WTC11 (cell line): Measurements from ENCODE around the gene ENTPD6. TPM values are rescaled to one million over a fixed set of nuclear protein-coding genes. Genes with fewer than 3 reads are reported as not detected.

Experiments
- ATAC-seq: fragments of 200-7000 bp; cut with Tn5 transposase; 2 replicates; pipeline ENCODE4 v1.10.0; 2021; ENCODE audit warnings: mild to moderate bottlenecking, moderate library complexity
- CTCF ChIA-PET: fragments of 300-600 bp; sonication (Branson Sonifier 250); formaldehyde crosslinking; loops from one replicate; lab custom pipeline; 2021; ENCODE audit warnings: antibody characterized with exemption; lab: Charles Lee
- POLR2A ChIA-PET: fragments of 350-600 bp; sonication (Branson Sonifier 250); formaldehyde crosslinking; loops from one replicate; lab custom pipeline; 2021; ENCODE audit warnings: antibody characterized with exemption; lab: Charles Lee
- DNase-seq: peaks from one replicate; pipeline ENCODE4 v3.0.0; 2021; ENCODE audit warnings: low spot score
- H3K27ac Mint-ChIP-seq: 2 replicates; pipeline ENCODE4 v1.8.0; 2021; ENCODE audit warnings: mixed read lengths
- H3K27me3 Mint-ChIP-seq: 2 replicates; pipeline ENCODE4 v1.8.0; 2021; ENCODE audit warnings: low read depth, mild to moderate bottlenecking, moderate library complexity, mixed read lengths
- H3K36me3 Mint-ChIP-seq: 2 replicates; pipeline ENCODE4 v1.8.0; 2021; ENCODE audit warnings: mixed read lengths
- H3K4me1 Mint-ChIP-seq: 2 replicates; pipeline ENCODE4 v1.8.0; 2022; ENCODE audit warnings: mixed read lengths
- H3K4me3 Mint-ChIP-seq: 2 replicates; pipeline ENCODE4 v1.8.0; 2021; ENCODE audit warnings: mild to moderate bottlenecking, moderate library complexity, mixed read lengths
- H3K9me3 Mint-ChIP-seq: 2 replicates; pipeline ENCODE4 v1.8.0; 2021; ENCODE audit warnings: mixed read lengths
- CDX4 ChIP-seq: fragments of 250-450 bp; sonication (Bioruptor Pico); IDR thresholded peaks from 2 replicates; pipeline ENCODE4 v1.9.0; 2021; ENCODE audit warnings: moderate library complexity, mild to moderate bottlenecking, inconsistent platforms, borderline replicate concordance
- CREB1 ChIP-seq: sonication (generic); formaldehyde crosslinking; IDR thresholded peaks from 2 replicates; pipeline ENCODE4 v1.8.0; 2023; ENCODE audit warnings: mild to moderate bottlenecking, missing genetic modification reagents
- CREM ChIP-seq: sonication (generic); formaldehyde crosslinking; IDR thresholded peaks from 2 replicates; pipeline ENCODE4 v1.8.1; 2022; ENCODE audit warnings: mild to moderate bottlenecking, missing genetic modification reagents, moderate library complexity
- E2F4 ChIP-seq: sonication (generic); formaldehyde crosslinking; IDR thresholded peaks from 2 replicates; pipeline ENCODE4 v1.8.1; 2022; ENCODE audit warnings: low read depth, mild to moderate bottlenecking, moderate library complexity, missing genetic modification reagents, borderline replicate concordance
- FOXP1 ChIP-seq: sonication (generic); formaldehyde crosslinking; IDR thresholded peaks from 2 replicates; pipeline ENCODE4 v1.8.0; 2022; ENCODE audit warnings: missing genetic modification reagents, mild to moderate bottlenecking, moderate library complexity, borderline replicate concordance
- MXD4 ChIP-seq: fragments of 250-450 bp; sonication (Bioruptor Pico); IDR thresholded peaks from 2 replicates; pipeline ENCODE4 v1.8.0; 2021; ENCODE audit warnings: mild to moderate bottlenecking, moderate library complexity, borderline replicate concordance
- NFYB ChIP-seq: sonication (generic); formaldehyde crosslinking; conservative IDR thresholded peaks from 2 replicates; pipeline ENCODE4 v1.8.0; 2022; ENCODE audit warnings: low read depth, missing genetic modification reagents
- RELA ChIP-seq: sonication (generic); formaldehyde crosslinking; IDR thresholded peaks from 2 replicates; pipeline ENCODE4 v1.8.1; 2022; ENCODE audit warnings: missing genetic modification reagents, mild to moderate bottlenecking, borderline replicate concordance
- SOX15 ChIP-seq: fragments of 250-450 bp; sonication (Bioruptor Pico); IDR thresholded peaks from 2 replicates; pipeline ENCODE4 v1.9.0; 2021; ENCODE audit warnings: mild to moderate bottlenecking
- SP1 ChIP-seq: sonication (generic); formaldehyde crosslinking; conservative IDR thresholded peaks from 2 replicates; pipeline ENCODE4 v1.8.1; 2022; ENCODE audit warnings: missing genetic modification reagents
- STAT6 ChIP-seq: sonication (generic); formaldehyde crosslinking; conservative IDR thresholded peaks from 2 replicates; pipeline ENCODE4 v1.8.1; 2023; ENCODE audit warnings: mild to moderate bottlenecking, low read depth, missing genetic modification reagents, moderate library complexity
- USF1 ChIP-seq: sonication (generic); formaldehyde crosslinking; IDR thresholded peaks from 2 replicates; pipeline ENCODE4 v1.8.0; 2022; ENCODE audit warnings: mild to moderate bottlenecking, missing genetic modification reagents
- USF2 ChIP-seq: sonication (generic); formaldehyde crosslinking; IDR thresholded peaks from 2 replicates; pipeline ENCODE4 v1.8.1; 2023; ENCODE audit warnings: mild to moderate bottlenecking, missing genetic modification reagents, moderate library complexity
- ZNF121 ChIP-seq: sonication (generic); formaldehyde crosslinking; IDR thresholded peaks from 2 replicates; pipeline ENCODE4 v1.8.0; 2023; ENCODE audit warnings: missing genetic modification reagents
- ZNF317 ChIP-seq: sonication (generic); formaldehyde crosslinking; IDR thresholded peaks from 2 replicates; pipeline ENCODE4 v1.8.1; 2023; ENCODE audit warnings: low read depth, mild to moderate bottlenecking, moderate library complexity, missing genetic modification reagents, borderline replicate concordance
- ZNF416 ChIP-seq: fragments of 250-450 bp; sonication (Bioruptor Pico); IDR thresholded peaks from 2 replicates; pipeline ENCODE4 v1.9.0; 2021; ENCODE audit warnings: mild to moderate bottlenecking, inconsistent platforms
- ZNF423 ChIP-seq: fragments of 250-450 bp; sonication (Bioruptor Pico); IDR thresholded peaks from 2 replicates; pipeline ENCODE4 v2.1.2; 2022; ENCODE audit warnings: mild to moderate bottlenecking, moderate library complexity
- ZNF425 ChIP-seq: fragments of 250-450 bp; sonication (Bioruptor Pico); conservative IDR thresholded peaks from 2 replicates; pipeline ENCODE4 v1.9.0; 2021; ENCODE audit warnings: mild to moderate bottlenecking
- total RNA-seq: library from RNA; stranded (reverse); gene quantifications from 3 replicates; pipeline ENCODE4 v1.2.3, GENCODE V29; 2021
- TF ChIP-seq, protein P1 (sequence below): sonication (generic); formaldehyde crosslinking; IDR thresholded peaks from 2 replicates; pipeline ENCODE4 v1.8.0; 2023; ENCODE audit warnings: mild to moderate bottlenecking, missing genetic modification reagents
- TF ChIP-seq, protein P2 (sequence below): fragments of 250-450 bp; sonication (Bioruptor Pico); IDR thresholded peaks from 2 replicates; pipeline ENCODE4 v2.1.2; 2022; ENCODE audit warnings: mild to moderate bottlenecking, moderate library complexity

The ENTPD6 gene
- total RNA-seq, 1 experiment from 2014 or later, result 56.9 TPM

DNA sequence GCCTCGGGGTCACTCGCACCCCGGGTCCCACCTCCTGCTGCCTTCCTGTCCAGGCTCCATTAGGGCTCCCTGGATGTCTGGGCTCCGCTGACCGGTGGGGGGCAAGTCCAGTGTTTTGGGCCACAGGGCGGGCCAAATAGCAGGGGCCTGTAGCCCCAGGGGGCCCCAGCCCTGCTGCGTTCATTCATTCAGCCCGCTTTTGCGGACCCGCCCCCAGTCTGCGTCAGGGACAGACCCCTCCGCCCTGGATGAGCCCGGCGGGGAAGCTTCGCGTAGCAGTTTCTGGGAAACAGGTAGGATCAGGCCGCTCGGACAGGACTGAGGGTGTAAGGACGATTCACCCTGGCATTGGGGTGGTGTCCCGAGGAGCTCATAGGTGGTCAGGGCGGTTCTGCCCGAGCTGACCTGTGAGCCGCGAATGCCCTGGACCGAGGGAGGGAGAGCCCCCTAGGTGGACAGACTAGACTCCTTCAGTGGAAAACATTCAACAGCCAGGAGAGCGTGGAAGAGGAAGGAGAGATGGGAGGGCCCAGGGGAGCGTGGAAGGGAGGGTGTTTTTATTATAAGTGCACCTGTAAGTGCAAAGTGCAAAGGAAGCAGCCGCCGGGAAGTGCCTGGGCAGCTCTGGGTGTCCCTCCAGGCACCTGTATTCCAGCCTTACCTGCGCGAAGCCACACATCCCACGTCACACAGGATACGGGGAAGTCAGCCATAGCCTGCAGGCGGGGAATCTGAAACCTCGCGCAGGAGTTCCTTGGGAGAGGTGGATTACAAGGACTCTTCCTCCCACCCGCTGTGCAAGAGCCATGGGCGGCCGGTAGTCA lies 662 bp downstream of the ENTPD6 start (continued):
- TF ChIP-seq FOXP1 (CRISPR knock-in tag) (no peak), CREB1 (CRISPR knock-in tag) (no peak), STAT6 (CRISPR knock-in tag) (no peak), MXD4 (no peak), SOX15 (CRISPR knock-in tag) (no peak), CREM (CRISPR knock-in tag) (no peak), ZNF317 (0 out of 2 replicates have a peak, but pooled peaks have one; percentile 15), ZNF423 (CRISPR knock-in tag) (peak; percentile 75), NFYB (CRISPR knock-in tag) (no peak), SP1 (CRISPR knock-in tag) (peak; percentile 49; the same call in 1 of the 2 replicates)
- TF ChIP-seq, protein P1, sequence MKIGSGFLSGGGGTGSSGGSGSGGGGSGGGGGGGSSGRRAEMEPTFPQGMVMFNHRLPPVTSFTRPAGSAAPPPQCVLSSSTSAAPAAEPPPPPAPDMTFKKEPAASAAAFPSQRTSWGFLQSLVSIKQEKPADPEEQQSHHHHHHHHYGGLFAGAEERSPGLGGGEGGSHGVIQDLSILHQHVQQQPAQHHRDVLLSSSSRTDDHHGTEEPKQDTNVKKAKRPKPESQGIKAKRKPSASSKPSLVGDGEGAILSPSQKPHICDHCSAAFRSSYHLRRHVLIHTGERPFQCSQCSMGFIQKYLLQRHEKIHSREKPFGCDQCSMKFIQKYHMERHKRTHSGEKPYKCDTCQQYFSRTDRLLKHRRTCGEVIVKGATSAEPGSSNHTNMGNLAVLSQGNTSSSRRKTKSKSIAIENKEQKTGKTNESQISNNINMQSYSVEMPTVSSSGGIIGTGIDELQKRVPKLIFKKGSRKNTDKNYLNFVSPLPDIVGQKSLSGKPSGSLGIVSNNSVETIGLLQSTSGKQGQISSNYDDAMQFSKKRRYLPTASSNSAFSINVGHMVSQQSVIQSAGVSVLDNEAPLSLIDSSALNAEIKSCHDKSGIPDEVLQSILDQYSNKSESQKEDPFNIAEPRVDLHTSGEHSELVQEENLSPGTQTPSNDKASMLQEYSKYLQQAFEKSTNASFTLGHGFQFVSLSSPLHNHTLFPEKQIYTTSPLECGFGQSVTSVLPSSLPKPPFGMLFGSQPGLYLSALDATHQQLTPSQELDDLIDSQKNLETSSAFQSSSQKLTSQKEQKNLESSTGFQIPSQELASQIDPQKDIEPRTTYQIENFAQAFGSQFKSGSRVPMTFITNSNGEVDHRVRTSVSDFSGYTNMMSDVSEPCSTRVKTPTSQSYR (CRISPR knock-in tag), result no peak
- TF ChIP-seq, protein P2, sequence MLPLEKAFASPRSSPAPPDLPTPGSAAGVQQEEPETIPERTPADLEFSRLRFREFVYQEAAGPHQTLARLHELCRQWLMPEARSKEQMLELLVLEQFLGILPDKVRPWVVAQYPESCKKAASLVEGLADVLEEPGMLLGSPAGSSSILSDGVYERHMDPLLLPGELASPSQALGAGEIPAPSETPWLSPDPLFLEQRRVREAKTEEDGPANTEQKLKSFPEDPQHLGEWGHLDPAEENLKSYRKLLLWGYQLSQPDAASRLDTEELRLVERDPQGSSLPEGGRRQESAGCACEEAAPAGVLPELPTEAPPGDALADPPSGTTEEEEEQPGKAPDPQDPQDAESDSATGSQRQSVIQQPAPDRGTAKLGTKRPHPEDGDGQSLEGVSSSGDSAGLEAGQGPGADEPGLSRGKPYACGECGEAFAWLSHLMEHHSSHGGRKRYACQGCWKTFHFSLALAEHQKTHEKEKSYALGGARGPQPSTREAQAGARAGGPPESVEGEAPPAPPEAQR (CRISPR knock-in tag), result no peak

DNA sequence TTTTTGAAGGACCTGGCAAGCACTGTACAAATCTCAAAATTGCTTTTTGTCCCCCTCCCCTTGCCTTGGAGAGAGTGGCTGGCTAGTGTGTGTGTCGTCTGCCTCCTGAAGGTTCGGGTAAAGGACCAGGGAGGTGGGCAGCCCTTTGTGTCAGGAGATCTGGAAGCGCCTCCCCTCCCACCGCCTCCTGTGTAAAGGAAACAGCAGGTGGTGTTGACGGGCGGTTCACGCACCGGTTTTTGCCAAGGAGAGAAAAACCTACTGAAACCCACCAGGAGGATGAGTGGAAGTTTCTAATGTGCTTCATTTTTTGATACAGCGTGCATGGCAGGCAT lies 1.2 kb downstream of the ENTPD6 start:
- Mint-ChIP-seq H3K4me1 (peaks cover 32% of the 10 kb centered on the region), H3K36me3 (no peaks in the 10 kb centered on the region), H3K9me3 (no peaks in the 10 kb centered on the region), H3K27me3 (no peaks in the 10 kb centered on the region; the same call in 1 of the 2 replicates), H3K27ac (no peak overlapping the region), H3K4me3 (peak overlapping the region; percentile 96)
- ATAC-seq, result peak; percentile 8; the same call in 1 of the 2 replicates
- CTCF ChIA-PET, result interaction anchor here (1.4 to 3.6 kb wide), 2 partner anchors 27 to 51 kb away, joined by 6 to 22 read pairs; partner anchors contain the start of gene PYGB
- POLR2A ChIA-PET, result interaction anchor here (1.9 kb wide), 1 partner anchor 50 kb away, joined by 5 read pairs; no protein-coding TSS in a partner anchor
- no peak for DNase-seq
- no peak for TF ChIP-seq FOXP1 (CRISPR knock-in tag)
- TF ChIP-seq ZNF317, result no peak
- TF ChIP-seq CDX4, result no peak
- no peak for TF ChIP-seq E2F4 (CRISPR knock-in tag)
- no peak for TF ChIP-seq RELA (CRISPR knock-in tag)
- TF ChIP-seq USF2, result no peak
- no peak for TF ChIP-seq ZNF121 (CRISPR knock-in tag)
- no peak for TF ChIP-seq ZNF425 (CRISPR knock-in tag)
- TF ChIP-seq USF1 (CRISPR knock-in tag), result no peak
- no peak for TF ChIP-seq ZNF416 (CRISPR knock-in tag)
